DMS53 (cell line): Measurements from ENCODE around the gene MMP24.
"Not testable (repeated sequence)": the region's sequence is repeated elsewhere in the genome, so short reads cannot be mapped to it uniquely, and the experiment has no call there.

ENCODE experiments used
- DNase-seq: peaks from one replicate; lab custom pipeline; 2025; lab: John Stamatoyannopoulos, UW

Gene MMP24

DNA sequence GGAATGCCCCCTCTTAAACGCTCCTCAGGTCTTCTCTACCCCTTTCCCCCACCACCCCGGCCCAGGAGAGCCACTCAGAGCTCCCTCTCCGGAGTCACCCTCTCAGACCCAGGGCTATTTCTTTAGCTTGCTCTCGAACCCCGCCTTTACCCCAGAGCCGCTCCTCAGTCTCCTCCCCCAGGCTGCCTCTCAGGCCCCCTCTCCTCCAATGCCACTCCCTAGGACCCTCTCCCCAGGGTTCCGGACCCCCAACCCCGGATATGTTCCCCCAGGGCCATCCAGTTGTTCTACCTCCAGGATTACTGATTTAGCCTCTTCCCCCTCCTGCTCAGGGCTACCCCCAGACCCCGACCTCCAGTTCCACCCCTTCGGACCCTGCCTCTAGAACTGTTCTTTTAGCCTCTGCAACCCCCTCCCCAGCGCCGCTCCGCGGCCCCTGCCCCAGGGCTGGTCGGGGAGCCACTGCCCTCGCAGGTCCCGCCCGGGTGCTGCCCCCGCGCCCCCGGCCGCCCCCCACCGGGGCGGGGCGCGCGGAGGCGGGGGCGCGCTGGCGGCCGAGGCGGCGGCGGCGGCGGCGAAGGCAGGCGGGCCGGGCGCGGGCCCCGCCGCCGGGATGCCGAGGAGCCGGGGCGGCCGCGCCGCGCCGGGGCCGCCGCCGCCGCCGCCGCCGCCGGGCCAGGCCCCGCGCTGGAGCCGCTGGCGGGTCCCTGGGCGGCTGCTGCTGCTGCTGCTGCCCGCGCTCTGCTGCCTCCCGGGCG lies at the start of gene MMP24:
MMP24 (plus strand) TSS at position 565 of the 758 bp plus-strand sequence; CDS start at position 614, 49 bp downstream.
- DNase-seq, result peak; percentile 27

GRCh38 chr20:35179292-35180212 lies 46.9 kb upstream of the MMP24 start:
- peak; percentile 32 for DNase-seq

- DNase-seq, result no peak
Observed at GRCh38 chr20:35180266-35180665, 46.2 kb upstream of the MMP24 start.

- no peak for DNase-seq
Observed at GRCh38 chr20:35181731-35182130, 44.8 kb upstream of the MMP24 start.

- not testable (repeated sequence) for DNase-seq
Observed at GRCh38 chr20:35186691-35187289, 39.7 kb upstream of the MMP24 start.

GRCh38 chr20:35187584-35188190 lies 38.8 kb upstream of the MMP24 start:
- DNase-seq, result no peak

- peak; percentile 32 for DNase-seq
Observed at GRCh38 chr20:35189223-35189622, 37.3 kb upstream of the MMP24 start.

- DNase-seq, result no peak
Observed at GRCh38 chr20:35190556-35190955, 35.9 kb upstream of the MMP24 start.

GRCh38 chr20:35191419-35192117 lies 34.9 kb upstream of the MMP24 start:
- no peak for DNase-seq

DNA sequence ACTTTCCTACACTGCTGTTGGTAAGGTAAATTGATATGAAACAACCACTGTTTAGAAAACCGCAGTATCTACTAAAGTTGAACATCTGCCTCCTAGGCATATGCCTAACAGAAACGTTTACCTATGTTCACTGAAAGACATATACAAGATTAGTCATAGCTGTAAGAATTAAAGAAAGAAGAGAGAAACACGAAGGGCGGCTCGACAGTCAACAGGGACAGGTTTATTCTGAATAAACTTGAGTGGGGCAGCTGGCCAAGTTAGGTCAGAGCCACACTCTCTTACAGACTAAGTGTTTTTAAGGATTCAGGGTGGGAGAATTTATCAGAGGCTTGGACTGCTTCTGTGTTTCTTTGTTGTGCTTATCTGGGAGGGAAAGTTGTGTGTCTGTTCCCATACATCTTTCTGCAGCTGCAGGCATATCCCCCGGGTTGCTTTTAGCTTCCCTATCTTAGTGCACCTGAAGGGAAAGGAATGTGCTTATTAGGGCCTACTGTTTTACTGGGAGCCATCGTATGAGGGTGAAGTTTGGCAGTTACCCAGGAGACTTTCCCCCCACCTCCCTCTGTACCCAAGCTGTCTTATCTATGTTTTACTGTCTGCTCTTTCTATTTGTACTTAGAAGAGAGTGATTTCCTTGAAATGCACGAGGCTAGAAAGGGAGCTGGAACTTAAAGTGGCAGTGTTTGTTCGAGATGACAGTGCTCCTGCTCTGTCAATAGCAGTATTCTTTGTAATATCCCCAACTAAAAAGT lies 34.2 kb upstream of the MMP24 start:
- DNase-seq, result no peak

- DNase-seq, result not testable (repeated sequence)
Observed at GRCh38 chr20:35193031-35193791, 33.3 kb upstream of the MMP24 start.

- DNase-seq, result peak; percentile 8
Observed at GRCh38 chr20:35196313-35196712, 30.2 kb upstream of the MMP24 start.

DNA sequence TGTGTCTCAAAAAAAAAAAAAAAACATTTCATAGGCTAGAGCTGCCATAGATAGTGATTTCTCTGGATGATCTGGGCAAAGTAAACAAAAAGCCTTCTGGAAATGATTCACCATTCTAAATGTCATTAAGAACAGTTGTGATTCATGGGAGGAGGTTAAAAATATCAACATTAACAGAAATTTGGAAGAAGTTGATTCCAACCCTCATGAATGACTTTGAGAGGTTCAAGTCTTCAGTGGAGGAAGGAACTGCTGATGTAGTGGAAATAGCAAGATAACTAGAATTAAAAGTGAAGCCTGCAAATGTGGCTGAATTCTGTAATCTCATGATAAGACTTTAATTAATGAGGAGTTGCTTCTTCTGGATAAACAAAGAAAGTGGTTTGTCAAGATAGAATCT lies 26.8 kb upstream of the MMP24 start:
- DNase-seq, result peak; percentile 30

DNA sequence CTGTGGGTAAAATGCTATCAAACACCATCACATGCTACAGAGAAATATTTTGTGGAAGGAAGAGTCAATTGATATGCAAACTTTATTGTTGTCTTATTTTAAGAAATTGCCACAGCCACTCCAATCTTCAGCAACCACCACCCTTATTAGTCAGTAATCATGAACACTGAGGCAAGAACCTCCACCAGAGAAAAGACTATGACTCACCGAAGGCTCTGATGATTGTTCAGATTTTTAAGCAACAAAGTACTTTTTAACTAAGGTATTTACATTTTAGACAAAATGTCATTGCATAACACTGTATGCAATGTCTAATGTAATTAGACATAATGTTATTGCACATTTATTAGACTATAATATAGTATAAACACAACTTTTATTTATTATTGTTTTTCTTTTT lies 26.2 kb upstream of the MMP24 start:
- DNase-seq, result no peak

GRCh38 chr20:35201467-35201866 lies 25.0 kb upstream of the MMP24 start:
- not testable (repeated sequence) for DNase-seq

DNA sequence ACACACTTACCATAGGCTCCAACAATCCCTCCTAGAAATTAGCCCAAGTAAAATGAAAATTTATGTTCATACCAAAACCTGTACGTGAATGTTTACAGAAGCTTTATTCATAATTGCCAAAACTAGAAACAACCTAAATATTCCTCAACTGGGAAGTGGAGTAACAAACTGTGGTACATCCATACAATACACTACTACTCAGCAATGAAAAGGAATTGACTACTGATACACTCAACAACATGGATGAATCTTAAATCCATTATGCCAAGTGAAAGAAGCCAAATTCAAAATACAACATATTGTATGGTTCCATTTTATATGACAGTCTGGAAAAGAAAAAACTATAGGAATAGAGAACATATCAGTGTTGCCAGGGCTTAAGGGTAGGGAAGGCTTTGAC lies 19.7 kb upstream of the MMP24 start:
- DNase-seq, result no peak

DNA sequence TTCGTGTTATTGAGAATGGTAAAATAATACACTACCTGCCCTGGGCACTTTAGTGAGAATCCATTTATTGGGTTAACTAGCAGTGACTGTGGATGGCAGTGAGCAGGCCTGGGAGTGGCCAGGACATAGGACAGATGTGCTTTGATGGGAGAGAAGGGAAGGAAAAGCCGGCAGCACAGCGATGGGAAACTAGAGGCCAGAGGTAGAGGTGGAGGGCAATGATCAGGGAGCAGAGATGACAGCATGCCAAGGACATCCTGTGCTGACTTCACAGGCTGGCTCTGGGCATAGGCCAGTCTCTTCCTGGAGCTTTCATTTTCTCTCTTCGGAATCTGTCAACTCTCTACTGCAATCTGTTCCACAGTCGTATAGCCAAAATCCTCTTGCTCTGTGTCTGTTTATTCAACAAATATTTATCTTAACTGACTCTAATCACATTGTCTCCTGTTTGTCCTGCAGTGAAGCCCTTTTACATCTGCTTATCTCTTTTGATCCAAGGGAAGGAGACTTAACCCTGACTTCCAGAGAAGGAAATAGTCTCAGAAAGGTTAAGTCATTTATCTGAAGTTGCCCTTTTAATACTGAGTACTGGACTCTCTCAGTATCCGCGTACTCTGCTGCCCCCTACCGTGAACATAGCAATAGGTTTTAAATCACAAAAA lies 18.4 kb upstream of the MMP24 start:
- DNase-seq, result peak; percentile 92

DNA sequence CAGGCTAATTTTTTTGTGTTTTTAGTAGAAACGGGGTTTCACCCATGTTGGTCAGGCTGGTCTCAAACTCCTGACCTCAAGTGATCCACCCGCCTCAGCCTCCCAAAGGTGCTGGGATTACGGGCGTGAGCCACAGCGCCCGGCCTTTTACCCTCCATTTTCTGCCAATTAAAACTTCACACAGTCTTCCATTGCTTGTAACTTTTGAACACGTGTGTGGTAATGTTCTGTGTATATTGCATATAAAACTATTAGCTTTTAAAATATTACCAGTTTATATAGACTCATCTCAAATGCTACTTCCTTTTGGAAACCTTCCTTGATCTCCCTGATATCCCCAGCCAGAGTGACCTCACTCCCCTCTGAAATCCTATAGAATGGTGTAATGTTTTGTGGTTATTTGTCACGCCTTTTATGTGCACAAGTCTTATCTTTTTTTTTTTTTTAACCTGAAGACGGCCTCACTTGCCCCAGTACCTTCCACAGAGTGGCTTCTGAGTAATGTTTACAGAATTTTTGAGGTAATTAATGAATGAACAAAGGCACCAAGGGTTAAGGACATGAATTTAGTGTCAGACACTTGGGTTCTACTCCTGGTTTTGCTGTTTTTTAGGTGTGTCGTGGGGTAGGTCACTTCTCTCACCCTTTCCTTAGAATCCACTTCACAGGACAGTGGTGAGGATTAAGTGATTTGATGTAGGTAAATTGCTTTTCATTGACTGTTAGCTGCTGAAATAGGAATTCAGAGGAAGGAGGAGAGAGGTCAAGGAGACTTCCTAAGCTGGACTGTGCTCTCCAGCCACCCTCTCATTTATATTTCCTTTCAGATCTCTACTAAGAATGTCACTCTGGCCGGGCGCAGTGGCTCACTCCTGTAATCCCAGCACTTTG lies 11.2 kb upstream of the MMP24 start:
- no peak for DNase-seq
